HEK293 (cell line): ENCODE measurements around the gene TMEM35A.

ENCODE experiments used
- EGR2 ChIP-seq: fragments of 450-650 bp; formaldehyde crosslinking; IDR thresholded peaks from 2 replicates; pipeline ENCODE4 v1.5.1; 2016; ENCODE audit warnings: low read depth, missing biosample characterization, missing genetic modification characterization
- HOXD13 ChIP-seq: sonication (generic); formaldehyde crosslinking; IDR thresholded peaks from 2 replicates; pipeline ENCODE4 v1.8.0; 2022; ENCODE audit warnings: missing genetic modification reagents, borderline replicate concordance
- KLF7 ChIP-seq: fragments of 450-650 bp; formaldehyde crosslinking; IDR thresholded peaks from 2 replicates; pipeline ENCODE4 v1.5.1; 2016; ENCODE audit warnings: missing biosample characterization, missing genetic modification characterization, borderline replicate concordance
- TCF7L2 ChIP-seq: IDR thresholded peaks from 2 replicates; pipeline ENCODE4 v1.6.1; 2011; ENCODE audit warnings: low read depth, mild to moderate bottlenecking, inconsistent platforms, low read length, moderate library complexity, borderline replicate concordance
- ZEB2 ChIP-seq: fragments of 450-650 bp; formaldehyde crosslinking; IDR thresholded peaks from 2 replicates; pipeline ENCODE4 v1.5.1; 2016; ENCODE audit warnings: missing biosample characterization, missing genetic modification characterization
- ZFHX2 ChIP-seq: fragments of 450-650 bp; formaldehyde crosslinking; conservative IDR thresholded peaks from 2 replicates; pipeline ENCODE4 v1.5.1; 2016; ENCODE audit warnings: missing biosample characterization, missing genetic modification characterization
- ZFP3 ChIP-seq: fragments of 450-650 bp; formaldehyde crosslinking; IDR thresholded peaks from 2 replicates; pipeline ENCODE4 v1.5.1; 2016; ENCODE audit warnings: low read depth, missing biosample characterization, missing genetic modification characterization
- ZFP41 ChIP-seq: fragments of 450-650 bp; formaldehyde crosslinking; IDR thresholded peaks from 2 replicates; pipeline ENCODE4 v1.5.1; 2016; ENCODE audit warnings: missing biosample characterization, missing genetic modification characterization, borderline replicate concordance
- ZNF112 ChIP-seq: fragments of 450-650 bp; formaldehyde crosslinking; IDR thresholded peaks from 2 replicates; pipeline ENCODE4 v1.5.0; 2017; ENCODE audit warnings: missing biosample characterization, missing genetic modification characterization
- ZNF223 ChIP-seq: fragments of 450-650 bp; formaldehyde crosslinking; IDR thresholded peaks from 2 replicates; pipeline ENCODE4 v1.5.1; 2016; ENCODE audit warnings: missing biosample characterization, missing genetic modification characterization
- ZNF239 ChIP-seq: fragments of 450-650 bp; formaldehyde crosslinking; IDR thresholded peaks from 2 replicates; pipeline ENCODE4 v1.5.1; 2016; ENCODE audit warnings: missing biosample characterization, missing genetic modification characterization
- ZNF24 ChIP-seq: fragments of 450-650 bp; formaldehyde crosslinking; IDR thresholded peaks from 2 replicates; pipeline ENCODE4 v1.5.1; 2016; ENCODE audit warnings: missing biosample characterization, missing genetic modification characterization
- ZNF324 ChIP-seq: fragments of 450-650 bp; formaldehyde crosslinking; IDR thresholded peaks from 2 replicates; pipeline ENCODE4 v1.5.1; 2016; ENCODE audit warnings: missing biosample characterization, missing genetic modification characterization
- ZNF341 ChIP-seq: fragments of 450-650 bp; formaldehyde crosslinking; IDR thresholded peaks from 2 replicates; pipeline ENCODE4; 2016; ENCODE audit warnings: low read depth, missing biosample characterization, missing genetic modification characterization
- ZNF555 ChIP-seq: fragments of 450-650 bp; formaldehyde crosslinking; conservative IDR thresholded peaks from 2 replicates; pipeline ENCODE4 v1.5.1; 2017; ENCODE audit warnings: missing biosample characterization, mild to moderate bottlenecking, missing genetic modification characterization, inconsistent platforms
- ZNF558 ChIP-seq: fragments of 450-650 bp; formaldehyde crosslinking; IDR thresholded peaks from 2 replicates; pipeline ENCODE4 v1.5.1; 2016; ENCODE audit warnings: missing biosample characterization, missing genetic modification characterization
- ZNF585B ChIP-seq: fragments of 450-650 bp; formaldehyde crosslinking; IDR thresholded peaks from 2 replicates; pipeline ENCODE4 v1.5.1; 2016; ENCODE audit warnings: missing biosample characterization, missing genetic modification characterization
- ZNF670 ChIP-seq: fragments of 450-650 bp; formaldehyde crosslinking; IDR thresholded peaks from 2 replicates; pipeline ENCODE4 v1.5.1; 2016; ENCODE audit warnings: missing biosample characterization, missing genetic modification characterization, low read depth
- ZNF747 ChIP-seq: fragments of 450-650 bp; formaldehyde crosslinking; IDR thresholded peaks from 2 replicates; pipeline ENCODE4 v1.5.1; 2016; ENCODE audit warnings: missing biosample characterization, missing genetic modification characterization
- ZNF768 ChIP-seq: fragments of 450-650 bp; formaldehyde crosslinking; IDR thresholded peaks from 2 replicates; pipeline ENCODE4 v1.5.1; 2018; ENCODE audit warnings: missing biosample characterization, mild to moderate bottlenecking, missing genetic modification characterization
- ZNF830 ChIP-seq: fragments of 450-650 bp; IDR thresholded peaks from 2 replicates; pipeline ENCODE4 v1.5.0; 2018; ENCODE audit warnings: missing biosample characterization, missing genetic modification characterization, low read depth, mild to moderate bottlenecking, moderate library complexity
- ZSCAN16 ChIP-seq: fragments of 450-650 bp; formaldehyde crosslinking; IDR thresholded peaks from 2 replicates; pipeline ENCODE4 v1.5.1; 2016; ENCODE audit warnings: missing biosample characterization, missing genetic modification characterization
- TF ChIP-seq, protein P1 (sequence below): fragments of 450-650 bp; formaldehyde crosslinking; IDR thresholded peaks from 2 replicates; pipeline ENCODE4 v1.5.1; 2016; ENCODE audit warnings: missing biosample characterization, missing genetic modification characterization
- TF ChIP-seq, protein P2 (sequence below): fragments of 450-650 bp; formaldehyde crosslinking; IDR thresholded peaks from 2 replicates; pipeline ENCODE4 v1.5.1; 2016; ENCODE audit warnings: missing biosample characterization, missing genetic modification characterization
- TF ChIP-seq, protein P3 (sequence below): fragments of 450-650 bp; formaldehyde crosslinking; IDR thresholded peaks from 2 replicates; pipeline ENCODE4 v1.5.1; 2016; ENCODE audit warnings: missing biosample characterization, missing genetic modification characterization, borderline replicate concordance
- TF ChIP-seq, protein P4 (sequence below): fragments of 450-650 bp; formaldehyde crosslinking; IDR thresholded peaks from 2 replicates; pipeline ENCODE4 v1.5.1; 2017; ENCODE audit warnings: missing biosample characterization, missing genetic modification characterization
- TF ChIP-seq, protein P5 (sequence below): fragments of 450-650 bp; formaldehyde crosslinking; IDR thresholded peaks from 2 replicates; pipeline ENCODE4 v1.5.1; 2016; ENCODE audit warnings: missing biosample characterization, missing genetic modification characterization
- TF ChIP-seq, protein P6 (sequence below): fragments of 450-650 bp; formaldehyde crosslinking; IDR thresholded peaks from 2 replicates; pipeline ENCODE4 v1.5.1; 2016; ENCODE audit warnings: missing biosample characterization, missing genetic modification characterization

TMEM35A gene

DNA sequence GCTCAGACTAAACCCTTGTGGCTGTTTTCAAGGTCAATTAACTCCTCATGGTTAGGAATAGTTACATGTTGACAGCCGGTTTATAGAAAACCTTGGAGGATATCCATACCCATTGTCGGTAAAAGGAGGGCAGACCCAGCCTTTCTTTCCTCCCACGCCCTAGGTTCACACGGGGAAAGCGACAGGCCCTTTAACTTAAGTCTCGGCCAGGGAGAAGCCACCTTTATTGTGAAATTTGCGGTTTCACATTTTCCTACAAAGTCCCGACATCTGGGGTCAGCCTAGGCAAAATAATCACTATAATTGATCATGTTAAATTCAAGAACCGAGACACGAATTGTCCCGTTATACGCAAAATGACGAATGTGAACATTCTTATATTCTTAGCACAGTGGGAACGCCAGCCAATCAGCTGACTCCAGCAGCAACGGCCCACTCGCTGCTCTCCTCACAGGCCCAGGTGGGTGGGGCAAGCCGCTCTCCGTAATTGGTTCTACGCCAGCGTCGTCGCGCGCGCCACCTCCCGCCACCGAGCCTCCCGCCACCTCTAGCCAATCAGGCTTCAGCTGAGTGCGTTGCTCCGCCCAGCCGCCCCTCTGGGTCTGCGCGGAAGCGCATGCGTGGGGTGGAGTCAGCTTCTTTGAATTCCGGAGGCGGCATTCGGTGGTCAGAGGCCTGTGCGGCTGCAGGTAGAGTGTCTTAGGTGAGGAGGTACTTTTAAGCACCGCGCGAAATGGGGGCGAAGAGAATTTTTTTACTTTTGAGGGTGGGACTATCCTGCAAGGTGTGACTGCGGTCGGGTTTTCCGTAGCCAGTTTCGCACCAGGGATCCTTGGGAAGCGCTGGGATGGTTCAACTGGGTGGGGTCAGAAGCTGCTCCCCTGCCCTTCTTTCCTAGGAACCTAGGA lies 19.1 kb downstream of the TMEM35A start, which contains the start of gene CENPI (continued):
- TF ChIP-seq TCF7L2 (no peak), ZNF670 (tag by site-specific recombination) (no peak), ZNF558 (tag by site-specific recombination) (no peak), ZNF341 (tag by site-specific recombination) (peak; percentile 78), ZNF223 (tag by site-specific recombination) (no peak), ZFP41 (tag by site-specific recombination) (no peak), ZNF768 (tag by site-specific recombination) (no peak), ZNF555 (tag by site-specific recombination) (no peak), HOXD13 (CRISPR knock-in tag) (no peak), ZNF239 (tag by site-specific recombination) (no peak), ZSCAN16 (tag by site-specific recombination) (no peak), ZNF585B (tag by site-specific recombination) (no peak), ZFP3 (tag by site-specific recombination) (no peak), EGR2 (tag by site-specific recombination) (peak; percentile 25; the same call in 1 of the 2 replicates), KLF7 (tag by site-specific recombination) (peak; percentile 85), ZFHX2 (peak; percentile 27), ZNF112 (no peak), ZNF24 (tag by site-specific recombination) (no peak), ZNF324 (no peak), ZEB2 (tag by site-specific recombination) (peak; percentile 48), ZNF747 (tag by site-specific recombination) (no peak), ZNF830 (tag by site-specific recombination) (no peak)
- TF ChIP-seq, protein P1, sequence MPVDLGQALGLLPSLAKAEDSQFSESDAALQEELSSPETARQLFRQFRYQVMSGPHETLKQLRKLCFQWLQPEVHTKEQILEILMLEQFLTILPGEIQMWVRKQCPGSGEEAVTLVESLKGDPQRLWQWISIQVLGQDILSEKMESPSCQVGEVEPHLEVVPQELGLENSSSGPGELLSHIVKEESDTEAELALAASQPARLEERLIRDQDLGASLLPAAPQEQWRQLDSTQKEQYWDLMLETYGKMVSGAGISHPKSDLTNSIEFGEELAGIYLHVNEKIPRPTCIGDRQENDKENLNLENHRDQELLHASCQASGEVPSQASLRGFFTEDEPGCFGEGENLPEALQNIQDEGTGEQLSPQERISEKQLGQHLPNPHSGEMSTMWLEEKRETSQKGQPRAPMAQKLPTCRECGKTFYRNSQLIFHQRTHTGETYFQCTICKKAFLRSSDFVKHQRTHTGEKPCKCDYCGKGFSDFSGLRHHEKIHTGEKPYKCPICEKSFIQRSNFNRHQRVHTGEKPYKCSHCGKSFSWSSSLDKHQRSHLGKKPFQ = no peak
- TF ChIP-seq, protein P2, sequence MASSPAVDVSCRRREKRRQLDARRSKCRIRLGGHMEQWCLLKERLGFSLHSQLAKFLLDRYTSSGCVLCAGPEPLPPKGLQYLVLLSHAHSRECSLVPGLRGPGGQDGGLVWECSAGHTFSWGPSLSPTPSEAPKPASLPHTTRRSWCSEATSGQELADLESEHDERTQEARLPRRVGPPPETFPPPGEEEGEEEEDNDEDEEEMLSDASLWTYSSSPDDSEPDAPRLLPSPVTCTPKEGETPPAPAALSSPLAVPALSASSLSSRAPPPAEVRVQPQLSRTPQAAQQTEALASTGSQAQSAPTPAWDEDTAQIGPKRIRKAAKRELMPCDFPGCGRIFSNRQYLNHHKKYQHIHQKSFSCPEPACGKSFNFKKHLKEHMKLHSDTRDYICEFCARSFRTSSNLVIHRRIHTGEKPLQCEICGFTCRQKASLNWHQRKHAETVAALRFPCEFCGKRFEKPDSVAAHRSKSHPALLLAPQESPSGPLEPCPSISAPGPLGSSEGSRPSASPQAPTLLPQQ (tag by site-specific recombination) = no peak
- TF ChIP-seq, protein P3, sequence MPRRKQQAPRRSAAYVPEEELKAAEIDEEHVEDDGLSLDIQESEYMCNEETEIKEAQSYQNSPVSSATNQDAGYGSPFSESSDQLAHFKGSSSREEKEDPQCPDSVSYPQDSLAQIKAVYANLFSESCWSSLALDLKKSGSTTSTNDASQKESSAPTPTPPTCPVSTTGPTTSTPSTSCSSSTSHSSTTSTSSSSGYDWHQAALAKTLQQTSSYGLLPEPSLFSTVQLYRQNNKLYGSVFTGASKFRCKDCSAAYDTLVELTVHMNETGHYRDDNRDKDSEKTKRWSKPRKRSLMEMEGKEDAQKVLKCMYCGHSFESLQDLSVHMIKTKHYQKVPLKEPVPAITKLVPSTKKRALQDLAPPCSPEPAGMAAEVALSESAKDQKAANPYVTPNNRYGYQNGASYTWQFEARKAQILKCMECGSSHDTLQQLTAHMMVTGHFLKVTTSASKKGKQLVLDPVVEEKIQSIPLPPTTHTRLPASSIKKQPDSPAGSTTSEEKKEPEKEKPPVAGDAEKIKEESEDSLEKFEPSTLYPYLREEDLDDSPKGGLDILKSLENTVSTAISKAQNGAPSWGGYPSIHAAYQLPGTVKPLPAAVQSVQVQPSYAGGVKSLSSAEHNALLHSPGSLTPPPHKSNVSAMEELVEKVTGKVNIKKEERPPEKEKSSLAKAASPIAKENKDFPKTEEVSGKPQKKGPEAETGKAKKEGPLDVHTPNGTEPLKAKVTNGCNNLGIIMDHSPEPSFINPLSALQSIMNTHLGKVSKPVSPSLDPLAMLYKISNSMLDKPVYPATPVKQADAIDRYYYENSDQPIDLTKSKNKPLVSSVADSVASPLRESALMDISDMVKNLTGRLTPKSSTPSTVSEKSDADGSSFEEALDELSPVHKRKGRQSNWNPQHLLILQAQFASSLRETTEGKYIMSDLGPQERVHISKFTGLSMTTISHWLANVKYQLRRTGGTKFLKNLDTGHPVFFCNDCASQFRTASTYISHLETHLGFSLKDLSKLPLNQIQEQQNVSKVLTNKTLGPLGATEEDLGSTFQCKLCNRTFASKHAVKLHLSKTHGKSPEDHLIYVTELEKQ (tag by site-specific recombination) = no peak
- TF ChIP-seq, protein P4, sequence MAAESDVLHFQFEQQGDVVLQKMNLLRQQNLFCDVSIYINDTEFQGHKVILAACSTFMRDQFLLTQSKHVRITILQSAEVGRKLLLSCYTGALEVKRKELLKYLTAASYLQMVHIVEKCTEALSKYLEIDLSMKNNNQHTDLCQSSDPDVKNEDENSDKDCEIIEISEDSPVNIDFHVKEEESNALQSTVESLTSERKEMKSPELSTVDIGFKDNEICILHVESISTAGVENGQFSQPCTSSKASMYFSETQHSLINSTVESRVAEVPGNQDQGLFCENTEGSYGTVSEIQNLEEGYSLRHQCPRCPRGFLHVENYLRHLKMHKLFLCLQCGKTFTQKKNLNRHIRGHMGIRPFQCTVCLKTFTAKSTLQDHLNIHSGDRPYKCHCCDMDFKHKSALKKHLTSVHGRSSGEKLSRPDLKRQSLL (tag by site-specific recombination) = no peak
- TF ChIP-seq, protein P5, sequence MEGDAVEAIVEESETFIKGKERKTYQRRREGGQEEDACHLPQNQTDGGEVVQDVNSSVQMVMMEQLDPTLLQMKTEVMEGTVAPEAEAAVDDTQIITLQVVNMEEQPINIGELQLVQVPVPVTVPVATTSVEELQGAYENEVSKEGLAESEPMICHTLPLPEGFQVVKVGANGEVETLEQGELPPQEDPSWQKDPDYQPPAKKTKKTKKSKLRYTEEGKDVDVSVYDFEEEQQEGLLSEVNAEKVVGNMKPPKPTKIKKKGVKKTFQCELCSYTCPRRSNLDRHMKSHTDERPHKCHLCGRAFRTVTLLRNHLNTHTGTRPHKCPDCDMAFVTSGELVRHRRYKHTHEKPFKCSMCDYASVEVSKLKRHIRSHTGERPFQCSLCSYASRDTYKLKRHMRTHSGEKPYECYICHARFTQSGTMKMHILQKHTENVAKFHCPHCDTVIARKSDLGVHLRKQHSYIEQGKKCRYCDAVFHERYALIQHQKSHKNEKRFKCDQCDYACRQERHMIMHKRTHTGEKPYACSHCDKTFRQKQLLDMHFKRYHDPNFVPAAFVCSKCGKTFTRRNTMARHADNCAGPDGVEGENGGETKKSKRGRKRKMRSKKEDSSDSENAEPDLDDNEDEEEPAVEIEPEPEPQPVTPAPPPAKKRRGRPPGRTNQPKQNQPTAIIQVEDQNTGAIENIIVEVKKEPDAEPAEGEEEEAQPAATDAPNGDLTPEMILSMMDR = no peak
- TF ChIP-seq, protein P6, sequence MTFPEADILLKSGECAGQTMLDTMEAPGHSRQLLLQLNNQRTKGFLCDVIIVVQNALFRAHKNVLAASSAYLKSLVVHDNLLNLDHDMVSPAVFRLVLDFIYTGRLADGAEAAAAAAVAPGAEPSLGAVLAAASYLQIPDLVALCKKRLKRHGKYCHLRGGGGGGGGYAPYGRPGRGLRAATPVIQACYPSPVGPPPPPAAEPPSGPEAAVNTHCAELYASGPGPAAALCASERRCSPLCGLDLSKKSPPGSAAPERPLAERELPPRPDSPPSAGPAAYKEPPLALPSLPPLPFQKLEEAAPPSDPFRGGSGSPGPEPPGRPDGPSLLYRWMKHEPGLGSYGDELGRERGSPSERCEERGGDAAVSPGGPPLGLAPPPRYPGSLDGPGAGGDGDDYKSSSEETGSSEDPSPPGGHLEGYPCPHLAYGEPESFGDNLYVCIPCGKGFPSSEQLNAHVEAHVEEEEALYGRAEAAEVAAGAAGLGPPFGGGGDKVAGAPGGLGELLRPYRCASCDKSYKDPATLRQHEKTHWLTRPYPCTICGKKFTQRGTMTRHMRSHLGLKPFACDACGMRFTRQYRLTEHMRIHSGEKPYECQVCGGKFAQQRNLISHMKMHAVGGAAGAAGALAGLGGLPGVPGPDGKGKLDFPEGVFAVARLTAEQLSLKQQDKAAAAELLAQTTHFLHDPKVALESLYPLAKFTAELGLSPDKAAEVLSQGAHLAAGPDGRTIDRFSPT (tag by site-specific recombination) = no peak
